ENCODE results near the gene CRYM. TPM values are rescaled to one million over a fixed set of nuclear protein-coding genes. Genes with fewer than 3 reads are reported as not detected.
"Not testable (repeated sequence)": the region's sequence is repeated elsewhere in the genome, so short reads cannot be mapped to it uniquely, and the experiment has no call there.

The CRYM gene
- total RNA-seq (1 to 10 TPM in 2 of 7 donors, under 1 TPM in 2, not detected in 3; 0.28 to 6.0 (median 0.90) TPM), polyA plus RNA-seq (under 1 TPM; 0.22 to 0.47 TPM)
- long read RNA-seq, donor 1 = 0 reads
- long read RNA-seq, donor 2, transcript CRYM-207 (4 exons, 696 nt) = major isoform, 5 of 168 reads
- long read RNA-seq, donor 2, partial matches to known transcripts = 163 of 168 reads
- long read RNA-seq, donor 2, other reads (novel, unspliced or antisense) = 0 of 168 reads
- long read RNA-seq, donor 3 = 0 reads

DNA sequence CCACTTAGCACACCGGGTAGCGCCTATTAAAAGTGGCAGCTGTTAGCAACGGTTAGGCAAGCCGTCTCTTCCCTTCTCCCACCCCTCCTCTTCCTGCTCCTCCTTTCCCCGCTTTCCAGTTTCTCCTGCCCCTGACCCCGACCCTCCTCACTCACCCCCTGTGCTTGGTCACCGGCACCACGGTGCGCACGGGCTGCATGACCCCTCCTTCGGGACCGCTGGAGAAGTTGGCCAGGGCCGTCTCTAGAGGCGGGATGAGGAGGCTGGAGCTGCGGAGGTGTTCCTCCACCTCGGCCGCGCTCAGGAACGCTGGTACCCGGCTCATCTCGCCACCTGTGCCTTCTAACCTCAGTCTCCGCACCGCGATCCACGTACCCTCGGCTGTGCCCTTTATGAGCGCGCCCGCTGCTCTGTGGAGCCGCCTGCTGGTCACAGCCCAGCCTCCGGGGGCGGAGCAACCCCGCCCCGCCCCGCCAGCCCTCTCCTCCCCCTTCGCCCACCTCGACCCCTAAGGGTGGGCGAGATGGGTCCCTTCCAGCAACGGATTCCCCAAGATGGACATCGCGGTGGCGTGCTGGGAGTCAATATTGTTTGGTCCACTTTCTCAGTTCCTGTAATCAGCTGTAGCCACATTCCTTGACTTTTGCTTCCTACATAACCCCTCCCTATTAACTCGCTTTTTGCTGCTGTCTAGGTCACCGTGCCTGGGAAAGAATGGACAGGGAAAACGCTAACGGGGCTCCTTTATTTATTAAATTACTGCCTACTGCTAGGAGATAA lies at the start of gene CRYM:
CRYM (minus strand) TSS at position 364 of the 780 bp plus-strand sequence; CDS start at position 325, 39 bp downstream.
- Histone ChIP-seq H3K27ac (no peak within 1 kb of the TSS), H3K36me3 (no peaks in the 10 kb centered on the region), H3K4me1 (ENCODE audit: insufficient read depth) (peaks cover 3% of the 10 kb centered on the region), H3K4me3 (peak within 1 kb of the TSS; percentile 19), H3K27me3 (no peaks in the 10 kb centered on the region), H3K9me3 (no peaks in the 10 kb centered on the region)
- TF ChIP-seq, protein P1, sequence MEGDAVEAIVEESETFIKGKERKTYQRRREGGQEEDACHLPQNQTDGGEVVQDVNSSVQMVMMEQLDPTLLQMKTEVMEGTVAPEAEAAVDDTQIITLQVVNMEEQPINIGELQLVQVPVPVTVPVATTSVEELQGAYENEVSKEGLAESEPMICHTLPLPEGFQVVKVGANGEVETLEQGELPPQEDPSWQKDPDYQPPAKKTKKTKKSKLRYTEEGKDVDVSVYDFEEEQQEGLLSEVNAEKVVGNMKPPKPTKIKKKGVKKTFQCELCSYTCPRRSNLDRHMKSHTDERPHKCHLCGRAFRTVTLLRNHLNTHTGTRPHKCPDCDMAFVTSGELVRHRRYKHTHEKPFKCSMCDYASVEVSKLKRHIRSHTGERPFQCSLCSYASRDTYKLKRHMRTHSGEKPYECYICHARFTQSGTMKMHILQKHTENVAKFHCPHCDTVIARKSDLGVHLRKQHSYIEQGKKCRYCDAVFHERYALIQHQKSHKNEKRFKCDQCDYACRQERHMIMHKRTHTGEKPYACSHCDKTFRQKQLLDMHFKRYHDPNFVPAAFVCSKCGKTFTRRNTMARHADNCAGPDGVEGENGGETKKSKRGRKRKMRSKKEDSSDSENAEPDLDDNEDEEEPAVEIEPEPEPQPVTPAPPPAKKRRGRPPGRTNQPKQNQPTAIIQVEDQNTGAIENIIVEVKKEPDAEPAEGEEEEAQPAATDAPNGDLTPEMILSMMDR (IDR thresholded peaks at IDR 0.05) = peak; percentile 25 to 59 (median 47)
- no peak for TF ChIP-seq POLR2A (IDR thresholded peaks at IDR 0.05)
- DNase-seq = peak; percentile 27 to 72 (median 60)
- WGBS, 3 donors = 1% methylated on average over 46 of the region's 46 CpGs
- intact Hi-C loops (cut with DNase I) = loop anchor here in 1 of 4 donors (10.0 kb wide), 1 partner anchor 123 kb away; the partner anchor contains the start of genes DNAH3 and LDAF1

DNA sequence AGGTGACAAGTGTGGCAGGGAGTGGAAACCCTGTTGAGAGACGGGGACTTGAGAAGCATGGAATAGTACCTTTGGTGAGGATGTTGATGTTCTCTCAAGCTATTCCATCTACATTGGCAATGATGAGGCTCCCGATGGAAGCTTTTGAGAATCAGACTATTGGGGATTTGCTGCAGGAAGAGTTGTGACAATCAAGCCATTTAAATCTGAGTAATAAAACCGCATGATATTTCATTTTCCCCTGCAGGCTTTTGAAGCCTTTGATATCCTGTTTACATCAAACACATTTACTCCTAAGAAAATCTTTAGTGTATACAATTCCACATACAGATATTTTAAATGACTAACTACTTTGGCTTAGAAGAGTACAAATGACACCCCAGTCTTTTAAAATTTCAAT lies 49.0 kb upstream of the CRYM start:
- 86 to 94% (median 91%) methylated on average over 3 of the region's 3 CpGs for WGBS, 3 donors
- intact Hi-C loops (cut with DNase I) = no loop called here

DNA sequence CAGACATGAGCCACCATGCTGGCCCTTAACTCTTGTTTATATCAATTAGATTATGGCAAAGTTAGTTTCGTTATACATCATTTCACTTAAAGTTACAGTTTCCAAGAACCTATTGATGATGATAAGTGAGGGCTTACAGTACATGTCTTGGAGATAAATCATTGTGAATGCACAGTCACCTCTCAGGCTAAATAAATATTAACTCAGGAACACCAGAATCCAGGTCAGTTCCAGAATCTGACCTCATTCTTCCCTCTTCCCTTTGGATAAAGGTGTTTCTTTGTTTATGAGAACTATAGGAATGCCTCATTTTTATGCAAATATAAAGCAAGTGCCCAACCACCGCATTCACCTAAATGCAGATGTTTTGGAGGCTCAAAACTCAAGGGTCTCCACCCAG lies 48.4 kb upstream of the CRYM start:
- no peaks in the 10 kb centered on the region for H3K4me1 ChIP-seq (ENCODE audit: insufficient read depth)
- intact Hi-C loops (cut with DNase I) = no loop called here
- no peaks in the 10 kb centered on the region for H3K9me3 ChIP-seq
- H3K4me3 ChIP-seq = no peak overlapping the region
- no peaks in the 10 kb centered on the region for H3K27me3 ChIP-seq
- H3K27ac ChIP-seq = no peak overlapping the region
- WGBS, 3 donors = 75 to 87% (median 79%) methylated on average over 2 of the region's 2 CpGs
- TF ChIP-seq, protein P1 (IDR thresholded peaks at IDR 0.05) = no peak
- TF ChIP-seq POLR2A (IDR thresholded peaks at IDR 0.05) = no peak
- TF ChIP-seq EP300 (IDR thresholded peaks at IDR 0.05) = no peak
- DNase-seq = no peak
- H3K36me3 ChIP-seq = no peaks in the 10 kb centered on the region

More for the DNA sequence above, 49.0 kb upstream of the CRYM start:
- TF ChIP-seq POLR2A (IDR thresholded peaks at IDR 0.05) = no peak
- TF ChIP-seq EP300 (IDR thresholded peaks at IDR 0.05) = no peak
- TF ChIP-seq, protein P1 (IDR thresholded peaks at IDR 0.05) = no peak
- no peaks in the 10 kb centered on the region for H3K9me3 ChIP-seq
- H3K4me3 ChIP-seq = no peak overlapping the region
- H3K4me1 ChIP-seq (ENCODE audit: insufficient read depth) = no peaks in the 10 kb centered on the region
- no peak for DNase-seq
- no peaks in the 10 kb centered on the region for H3K36me3 ChIP-seq
- no peaks in the 10 kb centered on the region for H3K27me3 ChIP-seq
- H3K27ac ChIP-seq = no peak overlapping the region

DNA sequence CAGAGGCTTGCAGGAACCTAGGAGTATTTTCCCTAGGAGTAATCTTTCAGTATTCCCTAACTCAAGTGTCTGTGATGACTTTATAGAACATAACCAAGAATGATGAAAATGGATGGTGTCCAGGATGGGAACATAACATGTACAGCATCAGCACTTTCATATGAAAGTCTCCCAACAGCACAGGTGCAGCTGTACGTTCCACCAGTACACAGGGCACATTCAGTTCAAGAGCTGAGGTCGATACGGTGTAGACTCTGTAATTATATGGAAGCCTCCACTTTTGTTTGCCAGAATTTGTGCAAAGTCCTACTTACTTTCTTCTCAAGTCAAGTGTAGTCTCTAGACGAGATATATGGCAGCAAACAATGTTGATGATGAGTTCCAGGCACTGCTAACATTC lies 46.2 kb upstream of the CRYM start:
- Histone ChIP-seq H3K4me1 (ENCODE audit: insufficient read depth) (peaks cover 2% of the 10 kb centered on the region), H3K9me3 (no peaks in the 10 kb centered on the region), H3K27ac (no peak overlapping the region), H3K36me3 (no peaks in the 10 kb centered on the region), H3K27me3 (no peaks in the 10 kb centered on the region), H3K4me3 (no peak overlapping the region)
- intact Hi-C loops (cut with DNase I) = no loop called here
- DNase-seq = no peak
- TF ChIP-seq POLR2A (IDR thresholded peaks at IDR 0.05) (no peak), EP300 (IDR thresholded peaks at IDR 0.05) (no peak)
- TF ChIP-seq, protein P1 (IDR thresholded peaks at IDR 0.05) = no peak
- 82 to 85% (median 83%) methylated on average over 4 of the region's 4 CpGs for WGBS, 3 donors

DNA sequence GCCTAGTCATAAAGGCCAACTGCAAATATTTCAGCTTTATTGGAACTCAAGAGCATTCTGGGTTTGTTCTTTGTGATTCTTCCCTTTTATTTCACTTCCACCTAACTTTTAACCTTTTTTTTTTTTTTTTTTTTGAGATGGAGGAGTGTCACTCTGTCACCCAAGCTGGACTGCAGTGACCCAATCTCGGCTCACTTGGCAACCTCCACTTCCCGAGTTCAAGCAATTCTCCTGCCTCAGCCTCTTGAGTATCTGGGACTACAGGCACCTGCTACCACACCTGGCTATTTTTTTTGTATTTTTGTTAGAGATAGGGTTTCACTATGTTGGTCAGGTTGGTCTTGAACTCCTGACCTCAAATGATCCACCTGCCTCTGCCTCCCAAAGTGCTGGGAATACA lies 44.2 kb upstream of the CRYM start:
- DNase-seq; intact Hi-C loops (cut with DNase I); H3K36me3 ChIP-seq; H3K27ac ChIP-seq; H3K9me3 ChIP-seq; H3K4me1 ChIP-seq (ENCODE audit: insufficient read depth); H3K4me3 ChIP-seq; H3K27me3 ChIP-seq: not testable (repeated sequence)
- 77 to 90% (median 84%) methylated on average over 2 of the region's 2 CpGs for WGBS, 3 donors
